Upper lobe of left lung (tissue), 4 donors: Measurements from ENCODE around the gene RPE65.

ENCODE experiments used
- EP300 ChIP-seq, 4 donors: sonication (generic); formaldehyde crosslinking; IDR thresholded peaks; one replicate each; pipeline ENCODE4 v1.5.1; 2017; ENCODE audit warnings: antibody characterized with exemption in 4 of 4, control low read depth in 2 of 4
- POLR2A ChIP-seq, 4 donors: fragments of 450-650 bp; IDR thresholded peaks; one replicate each; pipeline ENCODE4 v1.5.1; 2016 to 2017; ENCODE audit warnings: antibody characterized with exemption in 4 of 4, mild to moderate bottlenecking in 2 of 4
- POLR2AphosphoS5 ChIP-seq, 2 donors: sonication (generic); formaldehyde crosslinking; IDR thresholded peaks; one replicate each; pipeline ENCODE4 v1.5.1; 2017; ENCODE audit warnings: antibody characterized with exemption in 2 of 2
- TF ChIP-seq, protein P1 (sequence below), 6 experiments: fragments of 450-650 bp in 4 of 6; fragments of 200-600 bp in 2 of 6; sonication (generic) in 2 of 6; IDR thresholded peaks; one replicate each; pipeline ENCODE4 v1.5.1; 2016 to 2019; ENCODE audit warnings: antibody characterized with exemption in 6 of 6

- TF ChIP-seq, protein P1, sequence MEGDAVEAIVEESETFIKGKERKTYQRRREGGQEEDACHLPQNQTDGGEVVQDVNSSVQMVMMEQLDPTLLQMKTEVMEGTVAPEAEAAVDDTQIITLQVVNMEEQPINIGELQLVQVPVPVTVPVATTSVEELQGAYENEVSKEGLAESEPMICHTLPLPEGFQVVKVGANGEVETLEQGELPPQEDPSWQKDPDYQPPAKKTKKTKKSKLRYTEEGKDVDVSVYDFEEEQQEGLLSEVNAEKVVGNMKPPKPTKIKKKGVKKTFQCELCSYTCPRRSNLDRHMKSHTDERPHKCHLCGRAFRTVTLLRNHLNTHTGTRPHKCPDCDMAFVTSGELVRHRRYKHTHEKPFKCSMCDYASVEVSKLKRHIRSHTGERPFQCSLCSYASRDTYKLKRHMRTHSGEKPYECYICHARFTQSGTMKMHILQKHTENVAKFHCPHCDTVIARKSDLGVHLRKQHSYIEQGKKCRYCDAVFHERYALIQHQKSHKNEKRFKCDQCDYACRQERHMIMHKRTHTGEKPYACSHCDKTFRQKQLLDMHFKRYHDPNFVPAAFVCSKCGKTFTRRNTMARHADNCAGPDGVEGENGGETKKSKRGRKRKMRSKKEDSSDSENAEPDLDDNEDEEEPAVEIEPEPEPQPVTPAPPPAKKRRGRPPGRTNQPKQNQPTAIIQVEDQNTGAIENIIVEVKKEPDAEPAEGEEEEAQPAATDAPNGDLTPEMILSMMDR (IDR thresholded peaks at IDR 0.05): no peak
- TF ChIP-seq POLR2A (IDR thresholded peaks at IDR 0.05) (no peak), EP300 (IDR thresholded peaks at IDR 0.05) (no peak), POLR2AphosphoS5 (IDR thresholded peaks at IDR 0.05) (no peak)
Observed at GRCh38 chr1:68485431-68486022, 35.8 kb upstream of the RPE65 start.
